Epidermal melanocyte (primary cell): ENCODE measurements around the gene POLR2A.

Experiments used
- DNase-seq: peaks from one replicate; pipeline ENCODE4 v3.0.0; 2011; ENCODE audit warnings: low spot score; ENCODE audit not compliant: insufficient read length

The POLR2A gene

GRCh38 chr17:7502987-7503386 is 18.8 kb downstream of the POLR2A start:
- DNase-seq: no peak

- DNase-seq: no peak
Observed at GRCh38 chr17:7503521-7503920, 19.4 kb downstream of the POLR2A start.

GRCh38 chr17:7508145-7508544 is 24.0 kb downstream of the POLR2A start:
- DNase-seq: no peak

GRCh38 chr17:7508846-7509245 is 24.7 kb downstream of the POLR2A start:
- no peak for DNase-seq

- no peak for DNase-seq
Observed at GRCh38 chr17:7509937-7510336, 25.8 kb downstream of the POLR2A start.

- DNase-seq: no peak
Observed at GRCh38 chr17:7511108-7511507, 26.9 kb downstream of the POLR2A start.

- no peak for DNase-seq
Observed at GRCh38 chr17:7512105-7512504, 27.9 kb downstream of the POLR2A start.

GRCh38 chr17:7512824-7513540 is 28.8 kb downstream of the POLR2A start:
- no peak for DNase-seq

GRCh38 chr17:7513850-7514419 is 29.8 kb downstream of the POLR2A start:
- DNase-seq: no peak

GRCh38 chr17:7515911-7516610 is 31.9 kb downstream of the POLR2A start:
- DNase-seq: no peak

GRCh38 chr17:7523033-7523432 is 38.9 kb downstream of the POLR2A start:
- DNase-seq: no peak

GRCh38 chr17:7528842-7529241 is 44.7 kb downstream of the POLR2A start:
- DNase-seq: no peak

GRCh38 chr17:7530023-7530900 is 46.1 kb downstream of the POLR2A start:
- peak; percentile 40 for DNase-seq

- DNase-seq: no peak
Observed at GRCh38 chr17:7538050-7538449, 53.9 kb downstream of the POLR2A start.

GRCh38 chr17:7538891-7539545 is 54.9 kb downstream of the POLR2A start:
- no peak for DNase-seq

- no peak for DNase-seq
Observed at GRCh38 chr17:7541074-7541621, 57.0 kb downstream of the POLR2A start.

- DNase-seq: no peak
Observed at GRCh38 chr17:7544911-7545310, 60.7 kb downstream of the POLR2A start.

- DNase-seq: peak; percentile 50
Observed at GRCh38 chr17:7548585-7549400, 64.6 kb downstream of the POLR2A start, which contains the start of gene TNFSF12. TNFSF12 (plus strand) TSS chr17:7549058; CDS start chr17:7549154, 96 bp downstream.
